GM06990 (cell line): ENCODE results near the gene ANKRD11.

Source experiments
- DNase-seq: peaks from one replicate; pipeline ENCODE4 v3.0.0-alpha.2; 2011; ENCODE audit not compliant: insufficient read length; ENCODE audit errors: extremely low read depth
- H3K27me3 ChIP-seq: replicated peaks from 2 replicates; pipeline ENCODE4 v1.6.0; 2011; ENCODE audit warnings: low read length; ENCODE audit not compliant: control insufficient read depth, insufficient read depth
- H3K36me3 ChIP-seq: 2 replicates; pipeline ENCODE4 v1.5.1; 2011; ENCODE audit warnings: low read length; ENCODE audit not compliant: control insufficient read depth, insufficient read depth
- H3K4me3 ChIP-seq: replicated peaks from 2 replicates; pipeline ENCODE4 v1.5.1; 2011; ENCODE audit warnings: low read depth, mild to moderate bottlenecking, control low read depth, low read length
- CTCF ChIP-seq: IDR thresholded peaks from 2 replicates; pipeline ENCODE4 v1.5.1; 2011; ENCODE audit warnings: low read length, control low read depth, mild to moderate bottlenecking, inconsistent platforms; ENCODE audit not compliant: insufficient read depth, poor library complexity, severe bottlenecking

Gene ANKRD11

GRCh38 chr16:89337965-89338364, 152.4 kb downstream of the ANKRD11 start:
- no peak for TF ChIP-seq CTCF
- no peak overlapping the region for H3K4me3 ChIP-seq
- H3K27me3 ChIP-seq = no peaks in the 10 kb centered on the region
- no peak for DNase-seq
- H3K36me3 ChIP-seq = peaks cover 2% of the 10 kb centered on the region

DNA sequence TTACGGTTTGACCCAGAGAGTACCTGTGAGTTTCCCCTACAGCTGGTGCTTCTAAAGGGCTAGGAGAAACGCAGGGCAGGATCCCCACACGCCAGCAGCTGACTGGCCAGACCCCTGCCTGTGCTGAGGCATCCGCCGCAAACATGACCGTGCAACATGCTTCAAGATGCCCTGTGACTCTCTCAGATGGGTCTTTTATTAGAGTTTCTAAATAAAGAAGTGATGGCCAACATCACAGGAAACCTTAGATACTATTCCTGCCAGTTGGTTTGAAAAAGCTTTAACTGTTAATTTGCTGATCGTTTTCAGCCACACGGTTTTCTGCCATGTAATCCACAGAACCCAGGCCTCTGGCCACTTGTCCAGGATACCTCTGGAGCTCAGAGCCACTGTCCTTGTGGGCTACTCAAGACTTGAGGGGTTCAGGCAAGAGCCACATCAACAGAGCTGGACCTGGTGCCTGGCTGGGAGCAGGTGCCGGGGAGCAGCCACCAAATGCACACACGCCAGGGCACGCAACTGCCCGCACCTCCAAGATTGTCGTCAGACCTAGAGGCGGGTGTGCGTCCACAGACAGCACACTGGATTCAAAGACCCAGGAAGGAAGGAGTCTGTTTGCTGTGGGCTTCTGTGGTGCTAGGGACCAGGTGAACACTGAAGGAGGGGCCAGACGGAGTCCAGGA, 154.4 kb downstream of the ANKRD11 start:
- H3K4me3 ChIP-seq = no peak overlapping the region
- DNase-seq = no peak
- no peaks in the 10 kb centered on the region for H3K27me3 ChIP-seq
- H3K36me3 ChIP-seq = peaks cover 2% of the 10 kb centered on the region
- no peak for TF ChIP-seq CTCF

- peaks cover 3% of the 10 kb centered on the region for H3K36me3 ChIP-seq
- TF ChIP-seq CTCF = no peak
- DNase-seq = no peak
- H3K4me3 ChIP-seq = no peak overlapping the region
- no peaks in the 10 kb centered on the region for H3K27me3 ChIP-seq
Observed at GRCh38 chr16:89334988-89335802, 155.2 kb downstream of the ANKRD11 start.

- TF ChIP-seq CTCF = no peak
- H3K36me3 ChIP-seq = peaks cover 4% of the 10 kb centered on the region
- DNase-seq = no peak
- H3K4me3 ChIP-seq = no peak overlapping the region
- no peaks in the 10 kb centered on the region for H3K27me3 ChIP-seq
Observed at GRCh38 chr16:89334461-89334860, 155.9 kb downstream of the ANKRD11 start.

GRCh38 chr16:89334050-89334449, 156.3 kb downstream of the ANKRD11 start:
- H3K27me3 ChIP-seq = no peaks in the 10 kb centered on the region
- no peak for DNase-seq
- peaks cover 5% of the 10 kb centered on the region for H3K36me3 ChIP-seq
- H3K4me3 ChIP-seq = no peak overlapping the region
- no peak for TF ChIP-seq CTCF
